DMS153 (cell line): Measurements from ENCODE around the gene RAB40C.

Experiments used
- DNase-seq: peaks from one replicate; lab custom pipeline; 2025; lab: John Stamatoyannopoulos, UW

The RAB40C gene

DNA sequence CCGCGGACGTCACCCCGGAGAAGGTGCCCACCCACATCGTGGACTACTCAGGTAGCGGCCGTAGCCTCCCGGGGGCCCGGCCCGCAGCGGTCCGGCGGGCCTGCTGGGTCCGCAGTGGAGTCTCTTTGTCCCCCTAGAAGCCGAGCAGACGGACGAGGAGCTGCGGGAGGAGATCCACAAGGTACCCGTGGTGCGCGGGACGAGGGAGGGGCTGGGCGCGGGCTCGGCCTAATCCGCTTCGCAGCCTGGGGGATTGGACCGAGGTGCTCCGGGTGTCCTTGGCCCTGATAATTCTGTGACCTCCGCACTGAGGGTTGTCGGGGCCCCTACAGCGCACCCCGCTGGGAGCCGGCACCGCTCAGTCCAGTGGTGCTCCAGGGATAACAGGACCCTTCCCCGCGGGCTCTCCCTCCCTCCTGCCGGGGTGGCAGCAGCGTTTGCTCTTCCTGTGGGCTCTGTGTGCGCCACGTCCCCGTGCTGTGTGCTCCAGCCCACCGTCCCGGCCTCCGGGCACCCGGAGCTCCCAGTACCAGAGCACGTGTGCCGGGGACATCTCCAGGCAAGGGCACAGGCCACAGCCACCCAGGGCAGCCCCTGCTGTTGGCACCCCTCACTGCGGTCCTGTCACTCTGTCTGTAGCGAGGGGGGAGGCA is 78.8 kb downstream of the RAB40C start:
- DNase-seq: no peak

DNA sequence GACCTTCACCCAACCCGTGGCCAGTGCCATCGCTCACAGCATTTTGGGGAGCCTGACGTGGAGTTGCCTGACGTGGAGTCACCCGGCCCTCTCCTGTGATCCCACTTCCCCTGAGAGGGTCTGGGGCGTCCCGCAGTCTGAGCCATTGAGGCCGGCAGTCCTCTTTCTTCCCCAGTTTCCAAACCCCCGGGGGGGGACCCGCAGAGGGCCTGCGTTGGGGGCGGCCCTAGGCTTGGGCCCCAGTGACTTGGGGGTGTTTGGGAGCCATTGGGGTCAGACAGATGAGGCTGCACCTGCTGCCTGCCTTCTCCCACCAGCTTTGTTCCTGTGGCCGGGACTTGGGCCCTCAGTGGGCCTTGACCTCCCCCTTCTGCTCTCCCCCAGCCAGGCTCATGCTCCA is 79.8 kb downstream of the RAB40C start:
- DNase-seq: no peak

DNA sequence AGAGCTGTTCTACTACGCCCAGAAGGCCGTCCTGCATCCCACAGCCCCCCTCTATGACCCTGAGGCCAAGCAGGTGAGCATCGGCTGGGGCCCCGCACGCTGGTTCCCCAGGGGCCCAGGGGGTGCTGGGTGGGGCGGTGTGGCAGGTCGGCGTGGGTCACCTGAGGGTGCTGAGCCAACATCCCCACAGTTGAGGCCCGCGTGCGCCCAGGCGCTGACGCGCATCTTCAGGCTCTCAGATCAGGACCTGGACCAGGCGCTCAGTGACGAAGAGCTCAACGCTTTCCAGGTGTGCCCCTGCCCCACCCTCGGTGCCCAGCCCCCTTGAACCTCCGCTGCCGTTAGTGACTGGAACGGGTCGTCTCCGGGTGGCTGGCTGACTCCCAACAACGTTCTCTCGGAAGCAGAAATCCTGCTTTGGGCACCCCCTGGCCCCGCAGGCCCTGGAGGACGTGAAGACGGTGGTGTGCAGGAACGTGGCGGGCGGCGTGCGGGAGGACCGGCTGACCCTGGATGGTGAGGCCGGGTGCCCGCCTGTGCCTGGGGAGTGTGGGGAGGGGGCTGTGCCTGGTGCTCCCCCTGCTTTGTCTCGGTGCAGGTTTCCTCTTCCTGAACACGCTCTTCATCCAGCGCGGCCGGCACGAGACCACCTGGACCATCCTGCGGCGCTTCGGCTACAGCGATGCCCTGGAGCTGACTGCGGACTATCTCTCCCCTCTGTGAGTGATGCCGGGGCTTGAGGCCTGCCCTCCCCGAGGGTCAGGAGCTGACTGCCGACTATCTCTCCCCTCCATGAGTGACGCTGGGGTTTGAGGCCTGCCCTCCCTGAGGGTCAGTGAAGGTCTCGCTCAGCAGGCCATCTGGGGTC is 80.9 kb downstream of the RAB40C start:
- no peak for DNase-seq

GRCh38 chr16:671353-672131 is 81.7 kb downstream of the RAB40C start:
- no peak for DNase-seq

GRCh38 chr16:672371-672770 is 82.5 kb downstream of the RAB40C start:
- no peak for DNase-seq

- no peak for DNase-seq
Observed at GRCh38 chr16:672851-673250, 83.0 kb downstream of the RAB40C start.

- no peak for DNase-seq
Observed at GRCh38 chr16:673399-673991, 83.6 kb downstream of the RAB40C start.

GRCh38 chr16:674214-674881 is 84.5 kb downstream of the RAB40C start:
- DNase-seq: no peak

GRCh38 chr16:674968-675883 is 85.4 kb downstream of the RAB40C start, which contains the start of gene RHBDL1:
Gene RHBDL1, plus strand, starts transcription at chr16:675671. Its CDS starts 120 bp downstream, at chr16:675791.
- DNase-seq: no peak

DNA sequence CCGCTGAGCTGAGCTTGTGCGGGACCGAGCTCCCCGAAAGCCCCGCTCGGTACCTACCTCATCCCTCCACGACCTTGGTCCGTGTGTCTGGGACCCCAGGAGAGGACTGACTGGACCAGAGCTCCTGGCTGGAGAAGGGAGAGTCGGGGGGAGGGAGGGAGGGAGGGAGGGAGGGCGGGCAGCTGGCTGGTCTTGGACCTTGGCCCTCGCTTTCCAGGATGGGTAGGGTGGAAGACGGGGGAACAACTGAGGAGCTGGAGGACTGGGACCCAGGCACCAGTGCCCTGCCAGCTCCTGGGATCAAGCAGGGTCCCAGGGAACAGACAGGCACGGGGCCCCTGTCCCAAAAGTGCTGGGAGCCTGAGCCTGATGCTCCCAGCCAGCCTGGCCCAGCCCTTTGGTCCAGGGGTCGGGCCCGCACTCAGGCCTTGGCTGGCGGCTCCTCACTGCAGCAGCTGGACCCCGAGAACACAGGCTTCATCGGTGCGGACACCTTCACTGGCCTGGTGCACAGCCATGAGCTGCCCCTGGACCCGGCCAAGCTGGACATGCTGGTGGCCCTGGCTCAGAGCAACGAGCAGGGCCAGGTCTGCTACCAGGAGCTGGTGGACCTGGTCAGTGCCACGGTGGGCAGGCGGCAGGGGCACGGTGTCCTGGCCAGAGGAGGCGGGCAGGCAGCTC is 86.2 kb downstream of the RAB40C start:
- DNase-seq: no peak

- no peak for DNase-seq
Observed at GRCh38 chr16:676565-676902, 86.7 kb downstream of the RAB40C start.

DNA sequence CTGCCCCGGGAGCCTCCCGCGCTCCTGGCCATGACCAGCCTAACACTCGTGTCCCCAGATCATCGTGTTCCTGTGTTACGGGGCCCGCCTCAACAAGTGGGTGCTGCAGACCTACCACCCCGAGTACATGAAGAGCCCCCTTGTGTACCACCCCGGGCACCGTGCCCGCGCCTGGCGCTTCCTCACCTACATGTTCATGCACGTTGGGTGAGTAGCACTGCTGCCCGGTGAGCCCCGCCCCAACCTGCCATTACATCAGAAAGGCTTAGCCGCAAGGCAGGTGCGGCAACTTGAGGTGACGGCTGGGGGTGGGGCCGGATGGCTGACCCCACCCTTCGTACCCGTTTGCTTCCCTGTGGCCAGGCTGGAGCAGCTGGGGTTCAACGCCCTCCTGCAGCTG is 87.0 kb downstream of the RAB40C start:
- DNase-seq: peak; percentile 87

DNA sequence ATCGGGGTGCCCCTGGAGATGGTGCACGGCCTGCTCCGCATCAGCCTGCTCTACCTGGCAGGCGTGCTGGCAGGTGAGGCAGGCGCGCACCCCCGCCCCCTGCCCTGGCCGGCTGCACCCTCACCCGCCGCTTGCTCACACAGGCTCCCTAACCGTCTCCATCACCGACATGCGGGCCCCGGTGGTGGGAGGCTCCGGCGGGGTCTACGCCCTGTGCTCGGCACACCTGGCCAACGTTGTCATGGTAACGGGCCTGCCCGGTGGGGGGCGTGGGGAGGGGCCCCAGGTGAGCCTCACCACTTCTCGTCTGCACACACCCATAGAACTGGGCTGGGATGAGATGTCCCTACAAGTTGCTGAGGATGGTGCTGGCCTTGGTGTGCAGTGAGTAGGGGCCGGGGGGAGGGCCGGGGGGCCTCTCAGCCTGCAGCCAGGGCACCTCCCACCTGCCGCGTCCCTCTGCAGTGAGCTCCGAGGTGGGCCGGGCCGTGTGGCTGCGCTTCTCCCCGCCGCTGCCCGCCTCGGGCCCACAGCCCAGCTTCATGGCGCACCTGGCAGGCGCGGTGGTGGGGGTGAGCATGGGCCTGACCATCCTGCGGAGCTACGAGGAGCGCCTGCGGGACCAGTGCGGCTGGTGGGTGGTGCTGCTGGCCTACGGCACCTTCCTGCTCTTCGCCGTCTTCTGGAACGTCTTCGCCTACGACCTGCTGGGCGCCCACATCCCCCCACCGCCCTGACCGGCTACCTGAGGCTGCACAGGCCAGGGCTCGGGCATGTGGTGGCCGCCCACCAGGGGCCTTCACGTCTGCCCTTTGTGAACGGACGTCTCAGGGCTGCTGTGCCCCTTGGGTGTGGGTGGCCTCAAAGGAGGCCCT is 87.7 kb downstream of the RAB40C start:
- DNase-seq: peak; percentile 44

DNA sequence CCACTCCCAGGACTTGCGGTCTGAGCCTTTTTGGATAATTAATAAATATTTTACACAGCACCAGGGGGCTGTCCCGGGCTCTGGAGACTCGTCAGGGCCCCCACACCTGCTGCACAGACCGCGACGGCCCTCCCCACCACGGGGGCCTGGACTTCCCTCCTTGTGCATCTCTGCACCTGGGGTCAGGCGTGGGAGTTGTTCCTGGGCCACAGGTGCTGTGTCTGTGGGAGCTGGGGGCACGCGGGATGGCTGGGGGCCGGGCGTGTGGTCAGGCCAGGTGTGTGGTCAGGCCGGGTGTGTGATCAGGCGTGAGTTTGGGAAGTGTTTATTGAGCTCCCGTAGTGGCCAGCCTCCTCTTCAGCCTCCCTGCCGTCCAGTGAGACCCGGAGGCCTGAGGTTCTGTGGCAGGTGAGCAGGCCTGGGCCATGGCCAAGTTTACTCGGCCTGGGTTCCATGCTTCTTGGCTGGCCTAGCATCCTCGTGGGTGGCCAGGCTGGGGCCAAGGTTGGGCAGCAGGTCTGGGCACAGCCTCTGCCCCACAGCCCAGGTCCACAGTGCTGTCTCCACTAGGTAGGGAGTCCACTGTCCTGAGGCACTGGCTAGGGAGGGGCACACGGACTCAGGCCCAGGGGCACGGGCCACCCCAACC is 88.5 kb downstream of the RAB40C start:
- DNase-seq: no peak
